ENCODE data around the gene TIGIT.

Gene TIGIT

DNA sequence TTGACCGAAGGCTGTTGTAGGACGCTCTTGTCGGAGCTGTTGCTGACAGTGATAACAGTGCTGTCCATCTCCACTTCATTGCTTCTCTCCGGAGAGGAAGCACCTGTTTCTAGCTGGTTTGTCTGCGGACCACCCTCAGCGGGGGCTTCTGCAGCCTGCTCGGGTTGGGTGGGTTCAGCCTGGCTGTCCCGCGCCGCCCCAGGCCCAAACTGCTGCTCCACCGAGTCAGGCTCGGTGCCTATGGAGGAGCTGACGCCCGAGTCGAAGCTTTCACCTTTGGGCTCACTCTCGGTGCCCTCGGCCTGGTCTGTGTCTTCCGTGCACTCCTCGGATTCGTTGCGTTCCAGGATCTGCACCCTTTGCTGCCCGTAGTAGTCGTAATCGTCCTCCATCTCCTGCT lies 56.9 kb downstream of the TIGIT start:
- ChIA-PET POLR2A (no interaction called here), CTCF (interaction anchor here (1.0 to 2.0 kb wide), 4 partner anchors 11 to 35 kb away, joined by 3 to 7 read pairs (median 4); no protein-coding TSS in a partner anchor)
- no peak for DNase-seq (ENCODE audit: extremely low spot score)
- TF ChIP-seq, protein P1, sequence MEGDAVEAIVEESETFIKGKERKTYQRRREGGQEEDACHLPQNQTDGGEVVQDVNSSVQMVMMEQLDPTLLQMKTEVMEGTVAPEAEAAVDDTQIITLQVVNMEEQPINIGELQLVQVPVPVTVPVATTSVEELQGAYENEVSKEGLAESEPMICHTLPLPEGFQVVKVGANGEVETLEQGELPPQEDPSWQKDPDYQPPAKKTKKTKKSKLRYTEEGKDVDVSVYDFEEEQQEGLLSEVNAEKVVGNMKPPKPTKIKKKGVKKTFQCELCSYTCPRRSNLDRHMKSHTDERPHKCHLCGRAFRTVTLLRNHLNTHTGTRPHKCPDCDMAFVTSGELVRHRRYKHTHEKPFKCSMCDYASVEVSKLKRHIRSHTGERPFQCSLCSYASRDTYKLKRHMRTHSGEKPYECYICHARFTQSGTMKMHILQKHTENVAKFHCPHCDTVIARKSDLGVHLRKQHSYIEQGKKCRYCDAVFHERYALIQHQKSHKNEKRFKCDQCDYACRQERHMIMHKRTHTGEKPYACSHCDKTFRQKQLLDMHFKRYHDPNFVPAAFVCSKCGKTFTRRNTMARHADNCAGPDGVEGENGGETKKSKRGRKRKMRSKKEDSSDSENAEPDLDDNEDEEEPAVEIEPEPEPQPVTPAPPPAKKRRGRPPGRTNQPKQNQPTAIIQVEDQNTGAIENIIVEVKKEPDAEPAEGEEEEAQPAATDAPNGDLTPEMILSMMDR (IDR thresholded peaks at IDR 0.05; ENCODE audit: control extremely low read depth, extremely low read depth, low read depth, missing control alignments), result no peak

DNA sequence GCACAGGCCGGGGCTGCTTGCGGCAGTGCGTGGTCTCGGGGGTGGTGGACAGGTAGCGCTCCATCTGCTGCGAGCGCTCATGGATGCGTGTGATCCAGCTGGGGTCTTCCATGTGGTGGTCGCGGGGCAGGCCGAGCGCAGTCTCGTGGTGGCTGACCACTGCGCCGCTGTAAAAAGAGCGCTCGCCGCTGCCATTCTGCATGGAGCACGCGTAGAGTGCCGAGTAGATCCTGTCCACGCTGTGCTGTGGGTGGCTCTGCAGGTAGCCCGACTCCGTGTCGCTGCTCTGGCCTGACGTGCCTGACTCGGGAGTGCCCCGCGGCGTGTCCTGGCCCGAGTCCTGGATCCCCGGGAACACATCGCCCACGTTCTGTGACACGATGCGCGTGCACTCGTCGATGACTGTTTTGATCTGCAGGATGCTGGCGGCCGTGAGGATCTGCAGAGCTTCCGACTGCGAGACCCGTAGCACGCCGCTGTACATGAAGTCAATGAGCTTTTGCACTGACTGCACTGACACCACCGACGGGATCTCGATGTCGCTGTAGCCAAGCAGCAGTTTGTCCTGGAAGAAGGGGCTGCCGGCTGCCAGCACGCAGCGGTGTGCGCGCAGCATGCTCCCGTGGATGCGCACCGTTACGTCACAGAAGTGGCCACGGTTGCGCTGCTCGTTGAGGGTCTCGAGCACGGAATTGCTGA lies 57.4 kb downstream of the TIGIT start:
- DNase-seq (ENCODE audit: extremely low spot score), result no peak
- POLR2A ChIA-PET, result interaction anchor here (0.6 kb wide), 1 partner anchor 1117 kb away, joined by 3 read pairs; no protein-coding TSS in a partner anchor
- CTCF ChIA-PET, result interaction anchor here (1.0 to 2.0 kb wide), 2 partner anchors 12 to 13 kb away, joined by 3 to 5 read pairs; no protein-coding TSS in a partner anchor
- TF ChIP-seq, protein P1 (IDR thresholded peaks at IDR 0.05; ENCODE audit: control extremely low read depth, extremely low read depth, low read depth, missing control alignments), result no peak

GRCh38 chr3:114351822-114352145 lies 58.0 kb downstream of the TIGIT start:
- DNase-seq (ENCODE audit: extremely low spot score), result no peak
- TF ChIP-seq, protein P1 (IDR thresholded peaks at IDR 0.05; ENCODE audit: control extremely low read depth, extremely low read depth, low read depth, missing control alignments), result no peak
- CTCF ChIA-PET, result interaction anchor here (1.5 to 2.0 kb wide), 3 partner anchors 13 to 67 kb away, joined by 4 to 6 read pairs (median 5); no protein-coding TSS in a partner anchor
- POLR2A ChIA-PET, result interaction anchor here (0.6 kb wide), 1 partner anchor 1116 kb away, joined by 3 read pairs; no protein-coding TSS in a partner anchor

- TF ChIP-seq, protein P1 (IDR thresholded peaks at IDR 0.05; ENCODE audit: control extremely low read depth, extremely low read depth, low read depth, missing control alignments), result no peak
- ChIA-PET POLR2A (no interaction called here), CTCF (no interaction called here)
- no peak for DNase-seq (ENCODE audit: extremely low spot score)
Observed at GRCh38 chr3:114355653-114356052, 61.8 kb downstream of the TIGIT start.

GRCh38 chr3:114356066-114356465 lies 62.2 kb downstream of the TIGIT start:
- TF ChIP-seq, protein P1 (IDR thresholded peaks at IDR 0.05; ENCODE audit: control extremely low read depth, extremely low read depth, low read depth, missing control alignments), result no peak
- DNase-seq (ENCODE audit: extremely low spot score), result no peak
- ChIA-PET CTCF (no interaction called here), POLR2A (no interaction called here)

- POLR2A ChIA-PET, result no interaction called here
Observed at GRCh38 chr3:114356525-114356924, 62.7 kb downstream of the TIGIT start.

More at GRCh38 chr3:114356525-114356924, 62.7 kb downstream of the TIGIT start:
- CTCF ChIA-PET, result no interaction called here
- TF ChIP-seq, protein P1 (IDR thresholded peaks at IDR 0.05; ENCODE audit: control extremely low read depth, extremely low read depth, low read depth, missing control alignments), result no peak
- DNase-seq (ENCODE audit: extremely low spot score), result no peak

Data from GM10248 (cell line).